Measurements from ENCODE around the gene ACSF3.

DNA sequence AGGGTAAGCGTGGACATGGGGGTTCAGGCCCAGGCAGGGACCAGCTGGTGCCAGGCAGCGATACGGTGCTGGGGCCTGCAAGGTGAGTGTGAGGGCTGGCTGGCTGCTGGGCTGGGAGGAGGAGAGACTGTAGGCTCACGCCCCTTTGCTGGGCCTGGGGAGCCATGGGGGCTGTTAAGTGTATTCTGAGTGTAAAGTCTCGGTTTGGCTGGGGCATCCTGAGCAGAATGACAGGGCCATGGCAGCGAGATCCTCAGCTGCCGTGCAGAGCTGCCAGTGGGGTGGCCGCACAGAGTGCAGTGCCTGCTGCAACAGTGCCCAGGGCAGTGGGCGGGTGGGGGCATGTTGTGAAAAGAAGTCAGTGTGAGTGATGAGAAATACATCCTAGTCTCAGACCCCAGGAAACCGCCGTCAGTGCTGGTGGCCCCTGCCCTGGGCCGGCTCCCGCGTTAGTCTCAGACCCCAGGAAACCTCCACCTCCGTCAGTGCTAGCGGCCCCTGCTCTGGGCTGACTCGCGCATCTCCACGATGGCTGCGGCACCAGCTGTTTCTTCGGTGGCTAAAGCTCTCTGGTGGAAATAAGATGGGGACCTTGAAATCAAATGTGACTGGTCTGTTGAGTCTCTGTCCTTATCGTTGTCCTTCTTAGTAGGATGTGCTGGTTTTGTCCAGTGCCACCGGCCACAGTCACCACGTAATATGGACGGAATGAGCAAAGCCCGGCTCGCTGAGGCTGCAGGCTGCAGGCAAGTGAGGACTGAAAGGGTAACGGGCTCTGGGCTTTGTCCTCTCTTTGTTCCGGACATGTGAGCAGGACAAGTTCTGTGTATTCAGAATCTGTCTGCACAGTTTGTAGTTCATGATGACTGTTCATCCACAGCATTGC is 22.9 kb downstream of the ACSF3 start:
- no peak for TF ChIP-seq CTCF (conservative IDR thresholded peaks at IDR 0.05; ENCODE audit: low read depth, low read length)
- TF ChIP-seq EZH2 (IDR thresholded peaks at IDR 0.05; ENCODE audit: low read length, unreplicated experiment): no peak
- TF ChIP-seq EZH2phosphoT487 (IDR thresholded peaks at IDR 0.05; ENCODE audit: borderline replicate concordance, low read length): no peak
